Activated naive CD4-positive, alpha-beta T cell treated with anti-CD3 and anti-CD28 coated beads, Interleukin-2, amount 50 U/mL, for 16 hours (primary cell): ENCODE results near the gene AKT3.

Experiments used
- DNase-seq: peaks from one replicate; pipeline ENCODE4 v3.0.0-alpha.2; 2020

AKT3 gene

GRCh38 chr1:243730487-243731150 lies 119.4 kb downstream of the AKT3 start:
- no peak for DNase-seq

- no peak for DNase-seq
Measured at GRCh38 chr1:243729956-243730355, 120.1 kb downstream of the AKT3 start.

- no peak for DNase-seq
Measured at GRCh38 chr1:243727503-243728203, 122.4 kb downstream of the AKT3 start.

- DNase-seq: no peak
Measured at GRCh38 chr1:243726806-243727502, 123.1 kb downstream of the AKT3 start.

- DNase-seq: no peak
Measured at GRCh38 chr1:243725846-243726245, 124.2 kb downstream of the AKT3 start.

- DNase-seq: no peak
Measured at GRCh38 chr1:243725075-243725474, 125.0 kb downstream of the AKT3 start.

GRCh38 chr1:243723458-243724043 lies 126.5 kb downstream of the AKT3 start:
- no peak for DNase-seq

GRCh38 chr1:243723050-243723449 lies 127.0 kb downstream of the AKT3 start:
- no peak for DNase-seq

GRCh38 chr1:243719476-243719875 lies 130.6 kb downstream of the AKT3 start:
- DNase-seq: no peak

- DNase-seq: no peak
Measured at GRCh38 chr1:243718893-243719292, 131.2 kb downstream of the AKT3 start.

- DNase-seq: no peak
Measured at GRCh38 chr1:243718022-243718421, 132.0 kb downstream of the AKT3 start.

- DNase-seq: no peak
Measured at GRCh38 chr1:243716906-243717305, 133.1 kb downstream of the AKT3 start.

- no peak for DNase-seq
Measured at GRCh38 chr1:243715285-243715684, 134.8 kb downstream of the AKT3 start.

- DNase-seq: no peak
Measured at GRCh38 chr1:243713470-243714186, 136.4 kb downstream of the AKT3 start.

- no peak for DNase-seq
Measured at GRCh38 chr1:243712941-243713340, 137.1 kb downstream of the AKT3 start.

- DNase-seq: no peak
Measured at GRCh38 chr1:243712242-243712641, 137.8 kb downstream of the AKT3 start.

- no peak for DNase-seq
Measured at GRCh38 chr1:243710467-243710866, 139.6 kb downstream of the AKT3 start.

- DNase-seq: no peak
Measured at GRCh38 chr1:243708210-243708609, 141.8 kb downstream of the AKT3 start.

GRCh38 chr1:243706563-243706962 lies 143.5 kb downstream of the AKT3 start:
- no peak for DNase-seq

GRCh38 chr1:243705585-243705984 lies 144.5 kb downstream of the AKT3 start:
- no peak for DNase-seq

GRCh38 chr1:243701872-243702271 lies 148.2 kb downstream of the AKT3 start:
- no peak for DNase-seq

GRCh38 chr1:243693800-243694199 lies 156.2 kb downstream of the AKT3 start:
- DNase-seq: no peak

- no peak for DNase-seq
Measured at GRCh38 chr1:243686159-243686558, 163.9 kb downstream of the AKT3 start.
